Myocyte (in vitro differentiated cells): ENCODE measurements around the gene SLC29A2. TPM values are rescaled to one million over a fixed set of nuclear protein-coding genes. Genes with fewer than 3 reads are reported as not detected.

Experiments
- DNase-seq: peaks from one replicate; pipeline ENCODE4 v3.0.0-alpha.2; 2012; ENCODE audit warnings: low read depth
- total RNA-seq: library from RNA; depleted of rRNA; stranded (reverse); fragments of >200 nt; gene quantifications from 2 replicates; pipeline ENCODE4 v1.2.3, GENCODE V29; 2014

SLC29A2 gene
- total RNA-seq, 1 donor from 2014 or later, result 8.5 TPM

DNA sequence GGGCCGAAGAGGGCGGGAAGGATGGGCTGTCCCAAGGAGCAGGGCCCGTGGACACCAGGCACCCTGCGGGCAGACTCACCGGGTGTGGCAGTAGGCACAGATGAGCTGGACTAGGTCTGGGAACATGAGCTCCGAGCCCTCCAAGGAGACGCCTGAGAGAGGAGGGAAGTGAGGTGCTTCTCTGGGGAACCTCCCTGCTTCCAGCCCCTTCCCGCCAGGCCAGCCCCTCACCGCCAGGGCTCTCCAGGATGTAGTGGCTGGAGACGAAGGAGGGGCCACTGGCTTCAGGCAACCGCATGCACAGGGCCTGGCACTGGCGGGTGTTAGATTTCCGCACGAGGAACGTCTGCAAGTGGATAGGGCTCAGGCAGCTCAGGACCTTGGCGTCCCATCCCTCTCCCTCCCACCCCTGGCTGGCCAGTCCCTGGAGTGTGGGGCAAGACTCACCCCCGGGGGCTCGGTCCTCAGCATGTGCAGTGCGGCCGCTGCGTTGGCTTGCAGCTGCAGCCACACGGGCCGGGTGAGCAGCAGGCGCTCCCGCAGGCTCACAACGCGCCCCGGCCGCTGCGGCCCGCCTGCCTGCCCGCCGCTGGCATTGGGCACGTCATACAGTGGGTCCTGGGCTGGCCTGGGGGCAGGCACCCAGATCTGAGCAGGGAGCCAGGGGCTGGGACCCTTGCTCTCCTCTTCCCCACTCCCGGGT lies 35.9 kb downstream of the SLC29A2 start:
- DNase-seq, result peak; percentile 80

DNA sequence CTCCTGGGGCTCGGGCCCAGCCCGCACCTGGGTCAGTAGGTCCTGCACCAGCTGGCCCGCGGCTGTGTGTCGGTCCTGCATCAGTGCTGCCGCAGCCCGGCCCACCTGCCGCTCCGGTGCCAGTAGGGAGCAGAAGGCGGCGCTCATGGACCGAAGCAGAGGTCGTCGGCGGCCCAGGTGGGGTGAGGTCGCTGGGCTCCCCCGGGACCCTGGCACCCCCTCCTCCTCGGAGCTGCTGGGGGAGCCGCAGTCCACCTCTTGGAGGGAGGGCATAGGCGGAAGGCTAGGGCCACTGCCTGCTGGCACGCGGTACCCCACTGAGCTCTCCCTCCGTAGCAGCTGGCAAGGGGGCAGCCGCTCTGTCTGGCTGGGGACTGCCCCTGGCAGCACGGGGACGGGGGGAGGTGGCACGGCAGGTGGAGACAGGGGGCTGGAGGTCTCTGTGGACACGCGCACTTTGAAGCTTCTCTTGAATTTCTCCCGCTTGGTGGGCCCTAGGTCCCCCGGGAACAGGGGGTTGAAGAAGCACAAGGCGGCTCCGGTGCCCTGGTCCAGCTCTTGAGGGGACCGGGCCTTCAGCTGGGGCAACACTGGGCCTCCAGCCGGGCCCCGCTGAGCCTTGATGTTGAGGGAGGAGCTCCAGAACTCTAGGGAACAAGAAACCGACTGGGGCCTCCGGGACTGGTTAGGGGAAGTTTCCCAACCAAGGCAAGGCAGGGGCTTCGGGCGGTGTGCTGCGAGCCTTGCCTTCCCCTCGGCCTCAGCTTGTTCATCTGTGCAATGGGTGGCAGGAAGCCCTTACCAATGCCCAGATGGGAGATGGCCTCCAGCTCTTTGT lies 36.7 kb downstream of the SLC29A2 start:
- DNase-seq, result no peak

DNA sequence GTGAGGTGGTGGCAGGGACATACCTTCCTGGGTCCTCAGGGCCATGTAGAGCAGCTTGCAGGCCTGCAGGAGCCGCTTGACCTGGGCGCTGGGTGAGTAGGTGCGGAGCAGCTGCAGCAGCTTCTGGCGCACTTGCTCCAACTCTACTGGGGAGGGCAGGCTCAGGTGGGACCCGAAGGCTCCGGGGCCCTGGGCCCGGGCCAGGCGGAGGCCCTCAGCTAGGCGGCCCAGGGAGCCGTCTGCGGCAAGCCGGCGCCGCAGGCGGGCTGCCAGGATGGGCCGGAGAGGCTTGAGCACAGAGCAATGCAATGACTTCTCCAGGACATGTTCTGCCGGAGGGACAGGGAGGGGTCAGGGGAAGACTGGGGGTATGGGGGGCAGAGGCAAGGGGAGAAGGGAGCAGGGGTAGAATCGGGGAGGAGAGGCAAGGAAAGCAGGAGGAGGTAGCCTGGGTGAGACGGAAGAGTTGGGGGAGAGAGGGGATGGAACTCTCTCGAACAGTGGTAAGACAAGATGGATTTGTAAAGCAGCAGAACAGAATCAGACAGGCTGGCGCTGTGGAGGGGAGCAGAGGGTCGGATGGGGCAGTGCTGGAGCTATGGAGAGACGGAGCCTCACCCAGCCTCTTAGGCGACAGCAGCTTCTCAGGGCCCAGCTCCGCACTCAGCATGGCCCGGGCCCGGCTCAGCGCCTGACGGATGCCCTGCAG lies 37.5 kb downstream of the SLC29A2 start:
- DNase-seq, result no peak

DNA sequence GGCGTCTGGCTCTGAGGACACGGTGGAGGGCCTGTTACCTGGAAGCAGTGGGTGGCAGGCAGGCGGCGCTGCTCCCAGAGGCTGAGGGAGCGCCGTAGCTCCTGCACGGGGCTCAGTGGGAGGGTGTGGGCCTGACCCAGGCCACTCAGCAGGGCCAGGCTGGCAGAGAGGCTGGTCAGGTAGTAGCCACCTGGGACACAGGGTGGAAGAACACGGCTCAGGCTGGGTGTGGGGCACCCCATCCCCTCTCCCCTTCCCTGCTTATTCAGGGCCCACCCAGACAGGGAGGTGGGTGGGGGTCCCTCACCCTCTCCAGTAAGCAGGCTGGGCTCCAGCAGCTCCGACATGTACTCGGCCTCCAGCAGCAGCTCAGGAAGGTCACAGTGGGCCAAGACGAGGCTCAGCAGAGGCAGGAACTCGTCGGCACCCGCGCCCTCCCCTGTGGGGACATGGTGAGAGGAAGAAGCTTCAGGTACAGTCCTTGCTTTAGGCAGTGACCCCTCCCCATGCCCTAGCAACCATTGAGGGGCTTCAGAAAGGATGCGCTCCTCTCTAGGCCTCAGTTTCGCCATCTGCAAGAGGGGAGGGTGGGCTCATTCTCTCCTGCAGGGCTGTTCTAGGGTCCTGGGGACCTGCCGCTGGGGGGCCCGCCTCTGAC lies 38.2 kb downstream of the SLC29A2 start:
- DNase-seq, result no peak

DNA sequence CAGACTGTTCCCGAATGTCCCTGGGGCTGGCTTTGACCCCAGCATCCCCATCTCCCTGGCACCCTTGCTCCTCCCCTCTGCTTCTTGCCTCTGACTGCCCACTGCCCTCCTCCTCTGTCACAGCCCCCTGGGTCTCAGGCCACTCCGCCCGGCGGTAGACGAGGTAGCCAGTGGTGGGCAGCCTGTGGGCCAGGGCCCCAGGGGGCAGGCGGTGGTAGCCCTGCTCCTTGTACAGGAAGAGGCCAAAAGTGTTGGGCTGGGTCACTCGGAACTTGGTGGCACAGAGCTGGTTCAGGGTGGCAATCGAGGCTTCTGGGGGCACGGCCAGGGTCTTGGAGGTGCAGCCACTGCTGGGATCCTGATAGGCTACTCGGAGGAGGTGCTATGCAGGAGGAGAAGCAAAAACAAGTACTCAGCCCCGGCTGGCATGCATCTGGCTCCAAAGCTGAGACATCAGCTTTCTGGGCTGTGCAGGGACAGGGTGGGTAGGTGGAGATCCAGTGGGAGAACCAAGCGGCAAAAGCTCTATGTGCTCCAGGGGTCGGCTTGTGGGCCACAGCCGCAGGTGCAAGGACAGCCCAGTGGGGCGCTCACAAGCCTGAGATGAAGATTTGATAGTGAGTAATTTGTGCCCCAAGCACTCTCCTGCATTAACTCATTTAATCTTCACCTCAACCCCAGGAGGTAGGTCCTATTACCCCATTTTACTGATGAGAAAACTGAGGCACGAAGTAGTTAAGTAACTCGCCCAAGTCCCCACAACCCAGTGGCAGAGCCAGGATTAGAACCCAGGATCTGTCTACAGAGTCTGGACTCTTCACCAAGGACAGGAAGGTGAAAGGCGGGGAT lies 39.0 kb downstream of the SLC29A2 start:
- DNase-seq, result no peak

- no peak for DNase-seq
Measured at GRCh38 chr11:66331542-66332370, 39.8 kb downstream of the SLC29A2 start.

- no peak for DNase-seq
Measured at GRCh38 chr11:66330931-66331330, 40.6 kb downstream of the SLC29A2 start.

DNA sequence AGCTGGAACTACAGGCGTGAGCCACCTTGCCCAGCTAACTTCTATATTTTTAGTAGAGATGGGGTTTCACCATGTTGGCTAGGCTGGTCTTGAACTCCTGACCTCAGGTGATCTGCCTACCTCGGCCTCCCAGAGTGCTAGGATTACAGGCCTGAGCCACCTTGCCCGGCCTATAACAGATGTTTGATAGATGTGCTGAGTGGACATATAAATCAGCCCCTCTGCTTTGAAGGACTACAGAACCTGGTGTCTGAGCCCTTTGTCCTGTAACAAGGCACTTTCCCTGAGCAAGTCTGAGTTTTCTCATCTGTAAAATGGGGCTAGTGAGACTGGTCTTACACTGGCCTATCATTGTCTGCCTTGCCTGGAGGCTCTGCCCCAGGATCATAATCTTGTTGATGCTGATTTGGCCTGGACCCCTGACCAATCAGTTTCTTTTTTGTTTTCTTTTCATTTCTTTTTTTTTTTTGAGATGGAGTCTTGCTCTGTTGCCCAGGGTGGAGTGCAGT lies 42.3 kb downstream of the SLC29A2 start:
- DNase-seq, result no peak

- DNase-seq, result peak; percentile 78
Measured at GRCh38 chr11:66328302-66329144, 43.0 kb downstream of the SLC29A2 start.

DNA sequence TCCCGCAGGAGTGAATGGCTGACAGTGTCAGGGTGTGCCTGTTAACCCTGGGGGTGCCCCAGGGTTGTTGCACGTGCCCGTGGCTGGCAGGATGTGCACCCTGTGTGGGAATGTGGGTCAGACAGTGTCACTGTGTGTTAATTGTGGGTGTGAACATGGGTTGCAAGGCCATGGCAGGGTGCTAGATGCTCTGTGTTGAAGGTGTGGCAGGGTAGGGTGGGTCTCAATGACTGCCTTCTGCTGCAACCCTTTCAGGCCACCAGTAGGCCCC lies 43.6 kb downstream of the SLC29A2 start:
- no peak for DNase-seq

DNA sequence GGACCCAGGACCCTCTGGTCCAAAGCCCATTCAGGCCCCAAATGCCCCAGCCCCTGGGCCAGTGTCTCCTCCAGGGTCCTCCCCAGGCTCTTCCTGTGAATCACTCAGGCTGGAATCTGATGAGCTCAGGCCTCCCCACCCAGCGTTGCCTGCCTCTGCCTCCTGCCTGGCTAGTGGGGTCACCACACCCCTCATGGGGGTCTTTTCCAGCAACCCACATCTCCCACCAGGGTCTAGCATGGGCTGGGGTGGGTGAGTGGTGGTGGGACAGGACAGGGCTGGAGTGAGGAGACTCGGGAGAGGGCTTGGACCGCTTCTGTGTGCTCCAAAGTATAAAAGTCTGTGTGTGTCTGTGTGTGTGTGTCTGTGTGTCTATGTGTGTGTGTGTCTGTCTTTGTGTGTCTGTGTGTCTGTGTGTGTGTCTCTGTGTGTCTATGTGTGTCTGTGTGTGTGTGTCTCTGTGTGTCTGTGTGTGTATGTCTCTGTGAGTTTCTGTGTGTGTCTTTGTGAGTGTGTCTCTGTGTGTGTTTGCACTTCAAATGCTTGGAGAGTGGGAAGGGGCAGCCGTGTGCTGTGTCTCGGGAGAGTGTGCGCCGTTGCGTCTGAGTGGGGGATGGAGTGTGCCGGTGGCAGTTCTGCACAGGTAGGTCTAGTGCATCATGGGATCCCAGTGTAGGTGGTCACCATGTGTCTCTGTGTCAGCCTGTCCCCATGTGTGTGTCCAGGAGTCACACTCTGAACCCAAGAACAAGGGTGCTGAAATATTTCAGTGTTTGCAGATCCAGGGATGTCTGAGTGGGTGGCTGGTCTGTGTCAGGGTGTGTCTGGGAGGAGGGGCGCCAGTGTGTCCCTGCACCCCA lies 44.2 kb downstream of the SLC29A2 start:
- peak; percentile 59 for DNase-seq

GRCh38 chr11:66326261-66327111 lies 45.1 kb downstream of the SLC29A2 start:
- DNase-seq, result peak; percentile 68

DNA sequence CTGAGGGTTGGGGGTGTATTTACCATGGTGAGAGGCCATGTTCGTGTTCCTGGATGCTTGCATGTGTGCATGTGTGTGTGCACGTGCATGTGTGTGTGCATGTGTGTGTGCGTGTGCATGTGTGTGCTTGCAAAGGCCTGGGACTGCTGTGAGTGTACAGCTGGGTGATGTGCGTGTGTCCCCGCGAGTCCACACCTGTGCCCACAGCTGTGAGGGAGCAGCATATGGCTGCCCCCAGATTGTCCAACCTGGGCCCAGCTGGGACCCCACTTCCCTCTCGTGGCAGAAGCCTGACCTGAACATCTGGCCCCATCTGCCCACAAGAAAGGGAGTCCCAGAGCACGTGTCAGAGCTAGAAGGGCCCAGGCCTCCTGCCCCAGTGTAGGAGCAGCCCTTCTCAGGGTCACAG lies 46.3 kb downstream of the SLC29A2 start:
- no peak for DNase-seq

- no peak for DNase-seq
Measured at GRCh38 chr11:66324664-66325063, 46.9 kb downstream of the SLC29A2 start.

DNA sequence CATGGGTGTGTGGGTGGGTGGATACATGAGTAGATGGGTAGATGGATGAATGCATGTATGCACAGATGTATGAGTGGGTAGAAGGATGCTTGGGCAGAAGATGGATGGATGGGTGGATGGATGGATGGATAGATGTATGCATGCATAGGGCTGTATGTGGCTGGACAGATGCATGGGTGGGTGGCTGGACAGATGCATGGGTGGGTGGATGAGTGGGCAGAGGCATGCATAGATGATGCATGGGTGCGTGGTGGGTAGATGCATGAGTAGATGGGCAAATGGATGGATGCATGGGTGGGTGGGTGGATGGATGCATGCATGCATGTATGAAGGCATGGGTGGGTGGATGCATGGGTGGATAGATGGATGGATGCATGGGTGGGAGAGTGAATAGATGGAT lies 47.9 kb downstream of the SLC29A2 start:
- DNase-seq, result no peak

DNA sequence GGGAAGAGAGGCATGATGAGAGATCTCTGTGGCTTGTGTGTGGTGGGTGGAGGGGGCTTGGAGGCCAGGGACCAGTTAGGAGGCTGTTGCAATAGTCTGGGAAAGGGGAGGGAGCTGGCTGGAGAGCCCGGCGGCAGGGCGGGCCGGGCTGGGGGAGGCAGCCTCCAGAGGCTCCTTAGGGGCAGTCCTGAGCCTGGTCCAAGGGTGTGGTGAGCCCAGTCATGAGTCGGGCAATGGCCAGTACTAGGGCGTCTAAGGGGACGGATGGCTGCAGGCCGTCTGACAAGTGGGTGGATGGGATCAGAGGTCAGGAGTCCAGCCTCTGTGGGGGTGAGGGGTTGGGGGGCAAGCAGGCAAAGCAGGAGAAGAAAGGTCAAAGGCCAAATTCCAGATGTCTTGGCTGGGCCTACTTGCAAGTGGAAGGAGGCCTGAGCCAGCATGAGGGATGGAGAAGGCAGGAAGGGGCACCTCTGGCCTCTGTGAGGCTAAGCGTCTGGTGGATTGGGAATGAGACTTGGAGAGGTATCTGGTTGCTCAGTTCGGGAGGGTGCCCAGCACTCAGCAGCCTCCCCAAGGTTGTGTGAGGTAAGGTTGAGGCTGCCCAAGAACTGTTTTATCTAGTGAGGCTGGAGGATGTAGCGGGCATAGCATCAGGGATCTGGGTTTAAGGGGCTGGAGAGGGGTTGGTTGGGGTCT lies 48.7 kb downstream of the SLC29A2 start:
- DNase-seq, result no peak
